ENCODE results near the gene KDM1A. TPM values are rescaled to one million over a fixed set of nuclear protein-coding genes. Genes with fewer than 3 reads are reported as not detected.
A peak's percentile ranks its signal among the peaks of the same experiment; 100 is the strongest.

KDM1A gene
- total and polyA plus RNA-seq, 10 of the 15 experiments (the other 5 are each of a cell fraction or from before 2014, with no cell fraction given): 39.2 to 118 (median 98.9) TPM

DNA sequence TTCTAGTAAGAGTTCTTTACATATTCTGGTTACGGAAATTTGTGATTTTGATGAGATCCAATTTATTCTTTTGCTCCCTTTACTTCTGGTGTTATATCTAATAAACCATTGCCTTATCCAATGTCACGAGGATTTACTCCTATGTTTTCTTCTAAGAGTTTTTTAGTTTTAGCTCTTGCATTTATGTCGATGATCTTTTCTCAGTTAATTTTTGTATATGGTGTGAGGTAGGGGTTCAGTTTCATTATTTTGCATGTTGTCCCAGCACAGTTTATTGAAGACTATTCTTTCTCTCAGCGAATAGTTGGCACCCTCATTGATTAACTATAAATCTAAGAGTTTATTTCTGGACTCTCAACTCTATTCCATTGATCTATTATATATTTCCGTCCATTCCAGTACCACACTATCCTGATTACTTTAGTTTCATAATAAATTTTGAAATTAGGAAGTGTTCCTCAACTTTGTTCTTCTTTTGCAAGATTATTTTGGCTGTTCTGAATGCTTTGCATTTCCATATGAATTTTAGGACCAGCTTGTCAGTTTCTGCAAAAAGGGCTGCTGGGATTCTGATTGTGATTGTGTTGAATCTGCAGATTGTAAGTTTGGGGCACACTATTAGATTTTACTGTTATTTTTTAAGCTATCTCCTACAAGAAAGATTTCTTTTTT lies 4.0 kb downstream of the KDM1A start:
- intact Hi-C loops (cut with micrococcal nuclease; ENCODE audit: unreplicated experiment) (no loop called here), in situ Hi-C loops (cut with MboI) (no loop called here)
- Histone ChIP-seq H3K9me3 (replicated peaks; ENCODE audit: control insufficient read depth, insufficient read depth, low read length) (no peaks in the 10 kb centered on the region; the same call in 1 of the 3 replicates), H3K4me3 (no peak overlapping the region), H4K20me1 (ENCODE audit: control insufficient read depth, insufficient read depth) (no peaks in the 10 kb centered on the region), H3K9ac (ENCODE audit: control insufficient read depth, insufficient read depth, low read length) (no peak overlapping the region), H3K36me3 (ENCODE audit: control insufficient read depth in 2 of 2, insufficient read depth in 2 of 2, low read length in 1 of 2) (no peaks in the 10 kb centered on the region), H2AFZ (ENCODE audit: control insufficient read depth, low read depth, low read length) (no peak overlapping the region), H3K27me3 (replicated peaks in 1 of 2; ENCODE audit: control insufficient read depth in 2 of 2, insufficient read depth in 2 of 2, low read length in 1 of 2) (no peaks in the 10 kb centered on the region), H3K4me2 (ENCODE audit: control insufficient read depth, insufficient read depth) (peak overlapping the region; percentile 1), H3K27ac (ENCODE audit: control insufficient read depth, insufficient read depth) (no peak overlapping the region), H3K4me1 (ENCODE audit: control insufficient read depth, insufficient read depth, low read length) (peaks cover 9% of the 10 kb centered on the region; the same call in 1 of the 2 replicates), H3K79me2 (ENCODE audit: control insufficient read depth, insufficient read depth, low read length) (peaks cover 88% of the 10 kb centered on the region)
- TF ChIP-seq, protein P1, sequence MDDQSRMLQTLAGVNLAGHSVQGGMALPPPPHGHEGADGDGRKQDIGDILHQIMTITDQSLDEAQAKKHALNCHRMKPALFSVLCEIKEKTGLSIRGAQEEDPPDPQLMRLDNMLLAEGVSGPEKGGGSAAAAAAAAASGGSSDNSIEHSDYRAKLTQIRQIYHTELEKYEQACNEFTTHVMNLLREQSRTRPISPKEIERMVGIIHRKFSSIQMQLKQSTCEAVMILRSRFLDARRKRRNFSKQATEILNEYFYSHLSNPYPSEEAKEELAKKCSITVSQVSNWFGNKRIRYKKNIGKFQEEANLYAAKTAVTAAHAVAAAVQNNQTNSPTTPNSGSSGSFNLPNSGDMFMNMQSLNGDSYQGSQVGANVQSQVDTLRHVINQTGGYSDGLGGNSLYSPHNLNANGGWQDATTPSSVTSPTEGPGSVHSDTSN (IDR thresholded peaks at IDR 0.05; ENCODE audit: insufficient replicate concordance, low read depth, low read length): no peak
- TF ChIP-seq, protein P2, sequence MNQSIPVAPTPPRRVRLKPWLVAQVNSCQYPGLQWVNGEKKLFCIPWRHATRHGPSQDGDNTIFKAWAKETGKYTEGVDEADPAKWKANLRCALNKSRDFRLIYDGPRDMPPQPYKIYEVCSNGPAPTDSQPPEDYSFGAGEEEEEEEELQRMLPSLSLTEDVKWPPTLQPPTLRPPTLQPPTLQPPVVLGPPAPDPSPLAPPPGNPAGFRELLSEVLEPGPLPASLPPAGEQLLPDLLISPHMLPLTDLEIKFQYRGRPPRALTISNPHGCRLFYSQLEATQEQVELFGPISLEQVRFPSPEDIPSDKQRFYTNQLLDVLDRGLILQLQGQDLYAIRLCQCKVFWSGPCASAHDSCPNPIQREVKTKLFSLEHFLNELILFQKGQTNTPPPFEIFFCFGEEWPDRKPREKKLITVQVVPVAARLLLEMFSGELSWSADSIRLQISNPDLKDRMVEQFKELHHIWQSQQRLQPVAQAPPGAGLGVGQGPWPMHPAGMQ (IDR thresholded peaks at IDR 0.05; ENCODE audit: borderline replicate concordance): no peak
- TF ChIP-seq, protein P3, sequence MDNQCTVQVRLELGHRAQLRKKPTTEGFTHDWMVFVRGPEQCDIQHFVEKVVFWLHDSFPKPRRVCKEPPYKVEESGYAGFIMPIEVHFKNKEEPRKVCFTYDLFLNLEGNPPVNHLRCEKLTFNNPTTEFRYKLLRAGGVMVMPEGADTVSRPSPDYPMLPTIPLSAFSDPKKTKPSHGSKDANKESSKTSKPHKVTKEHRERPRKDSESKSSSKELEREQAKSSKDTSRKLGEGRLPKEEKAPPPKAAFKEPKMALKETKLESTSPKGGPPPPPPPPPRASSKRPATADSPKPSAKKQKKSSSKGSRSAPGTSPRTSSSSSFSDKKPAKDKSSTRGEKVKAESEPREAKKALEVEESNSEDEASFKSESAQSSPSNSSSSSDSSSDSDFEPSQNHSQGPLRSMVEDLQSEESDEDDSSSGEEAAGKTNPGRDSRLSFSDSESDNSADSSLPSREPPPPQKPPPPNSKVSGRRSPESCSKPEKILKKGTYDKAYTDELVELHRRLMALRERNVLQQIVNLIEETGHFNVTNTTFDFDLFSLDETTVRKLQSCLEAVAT (IDR thresholded peaks at IDR 0.05): peak; percentile 76
- RAD21 ChIA-PET (ENCODE audit: unreplicated experiment): interaction anchor here (0.6 to 2.3 kb wide), 3 partner anchors 9 to 76 kb away, joined by 3 to 9 read pairs (median 6); no protein-coding TSS in a partner anchor
- SMC1A ChIA-PET (ENCODE audit: uncharacterized antibody, unreplicated experiment): interaction anchor here (0.6 to 2.1 kb wide), 10 partner anchors 9 to 233 kb away, joined by 3 to 12 read pairs (median 4); no protein-coding TSS in a partner anchor
- FAIRE-seq (no peak), ATAC-seq (no peak), DNase-seq (ENCODE audit: low read depth, low spot score) (no peak)
- BruUV-seq (replicated peaks): no TSS peak
- POLR2A ChIA-PET: interaction anchor here (1.0 to 1.3 kb wide), 2 partner anchors 9 to 15 kb away, joined by 4 to 5 read pairs; no protein-coding TSS in a partner anchor
- 97% methylated on average over 5 of the region's 5 CpGs for WGBS (ENCODE audit: insufficient coverage, insufficient replicate concordance, low lambda C conversion rate, missing lambda C conversion rate)
- CTCF ChIA-PET: interaction anchor here (0.6 to 2.9 kb wide), 9 partner anchors 8 to 749 kb away, joined by 3 to 9 read pairs (median 3); no protein-coding TSS in a partner anchor

All from GM12878 (cell line).